Raji (cell line): ENCODE measurements around the gene RHEX.

ENCODE experiments used
- POLR2A ChIP-seq: IDR thresholded peaks from 2 replicates; pipeline ENCODE4 v1.6.1; 2011; ENCODE audit warnings: low read depth, low read length, control low read depth; ENCODE audit not compliant: insufficient read depth

RHEX gene

DNA sequence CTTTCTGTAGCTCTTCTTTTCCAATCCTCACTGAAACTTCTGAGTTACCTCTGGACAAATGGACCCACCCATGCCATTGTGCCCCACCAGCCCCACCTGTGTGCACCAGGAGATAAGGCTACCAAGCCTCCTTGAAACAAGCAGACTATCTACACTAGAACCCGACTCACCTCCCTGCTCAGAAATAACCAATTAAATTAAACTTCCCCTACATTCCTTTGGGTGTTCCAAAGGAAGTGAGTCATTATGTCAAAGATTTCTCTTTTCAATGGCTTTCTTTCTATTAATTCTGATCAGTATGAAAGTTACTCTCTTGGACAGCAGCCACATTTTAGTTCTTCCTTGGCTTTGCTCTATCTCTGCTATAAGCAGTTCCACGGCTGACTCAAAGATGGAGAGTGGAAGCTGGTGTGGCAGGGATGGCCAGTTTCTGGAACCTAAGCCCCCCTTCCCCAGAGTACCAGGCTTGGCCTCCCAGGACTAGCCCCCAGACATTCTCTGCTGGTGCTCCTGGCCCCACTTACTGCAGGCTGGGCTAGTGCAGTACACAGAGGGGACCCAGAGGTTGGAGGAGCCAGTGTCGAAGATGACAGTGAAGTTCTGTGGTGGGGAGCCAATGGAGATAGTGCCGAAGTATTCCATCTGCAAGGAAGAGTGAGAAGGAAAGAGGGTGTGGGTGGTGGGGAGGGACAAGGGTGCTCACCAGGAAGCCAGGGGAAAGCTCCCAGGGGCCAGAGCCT is 31.2 kb upstream of the RHEX start:
- TF ChIP-seq POLR2A: no peak

DNA sequence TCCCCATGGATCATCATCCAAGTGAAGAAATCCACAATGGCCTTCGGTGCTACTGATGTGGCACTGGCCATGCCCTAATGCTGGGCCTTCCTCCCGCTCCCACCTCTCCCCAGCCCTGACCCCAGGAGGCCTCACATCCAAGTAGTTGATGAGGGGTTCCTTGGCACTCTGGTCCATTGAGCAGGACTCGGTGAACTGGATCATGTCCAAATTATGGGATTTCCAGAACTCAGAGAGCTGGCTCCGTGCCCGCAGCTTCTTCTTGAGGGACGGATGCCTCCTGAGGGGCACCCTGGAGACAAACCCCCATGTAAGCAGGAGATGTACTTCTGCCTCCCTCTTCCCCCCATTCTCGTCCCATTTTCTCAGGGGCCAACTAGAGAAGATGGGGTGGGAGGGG is 30.2 kb upstream of the RHEX start:
- no peak for TF ChIP-seq POLR2A

DNA sequence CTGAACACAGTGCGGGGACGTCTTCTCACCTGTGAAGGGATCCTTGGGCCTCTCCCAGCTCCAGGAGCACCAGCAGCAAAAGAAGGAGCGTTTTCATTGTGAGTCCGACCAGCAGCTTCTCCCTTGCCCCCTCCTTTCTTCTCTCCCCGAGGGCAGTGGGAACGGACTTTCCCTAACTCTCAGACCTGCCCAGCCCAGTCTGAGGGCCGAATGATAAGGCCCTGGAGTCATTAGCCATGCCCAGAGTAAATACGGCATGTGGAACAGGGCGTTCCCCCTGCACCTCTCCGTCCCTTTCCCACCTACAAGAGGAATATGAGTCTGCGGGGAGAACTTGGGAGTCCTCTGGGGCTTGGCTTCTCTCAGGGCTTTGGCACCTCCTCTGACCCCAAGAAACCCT is 29.3 kb upstream of the RHEX start, which contains the start of gene CTSE:
Gene CTSE, minus strand, starts transcription at position 201 of the 400 bp plus-strand sequence. Its CDS starts 104 bp downstream, at position 97.
- TF ChIP-seq POLR2A: no peak

GRCh38 chr1:206025283-206025820 is 27.6 kb upstream of the RHEX start:
- TF ChIP-seq POLR2A: no peak

GRCh38 chr1:206029484-206029883 is 23.5 kb upstream of the RHEX start:
- TF ChIP-seq POLR2A: no peak

- TF ChIP-seq POLR2A: no peak
Measured at GRCh38 chr1:206030191-206030590, 22.8 kb upstream of the RHEX start.

GRCh38 chr1:206030714-206031113 is 22.3 kb upstream of the RHEX start:
- TF ChIP-seq POLR2A: no peak

- TF ChIP-seq POLR2A: no peak
Measured at GRCh38 chr1:206032380-206033140, 20.4 kb upstream of the RHEX start.

DNA sequence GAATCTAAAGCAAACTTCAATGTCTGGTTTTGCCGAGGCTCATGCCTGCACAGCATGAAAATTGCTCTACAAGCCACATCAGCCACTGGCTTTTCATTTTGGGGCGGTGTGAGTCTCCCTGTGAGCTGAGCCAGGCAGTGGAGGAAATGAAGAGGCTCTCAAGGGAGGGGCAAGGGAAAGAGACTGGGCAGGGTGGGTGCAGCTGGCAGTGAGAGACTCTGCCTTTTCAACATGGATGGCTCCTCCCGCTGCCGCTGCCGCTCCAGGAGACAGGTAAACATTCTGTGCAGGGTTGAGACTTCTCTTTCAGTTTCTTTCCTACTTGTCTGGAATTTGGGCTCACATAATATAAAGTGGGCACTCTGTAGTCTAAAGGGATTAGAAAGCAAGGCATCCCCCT is 17.9 kb upstream of the RHEX start:
- TF ChIP-seq POLR2A: peak; percentile 39

- peak; percentile 7; the same call in 1 of the 2 replicates for TF ChIP-seq POLR2A
Measured at GRCh38 chr1:206036663-206037455, 16.1 kb upstream of the RHEX start.

DNA sequence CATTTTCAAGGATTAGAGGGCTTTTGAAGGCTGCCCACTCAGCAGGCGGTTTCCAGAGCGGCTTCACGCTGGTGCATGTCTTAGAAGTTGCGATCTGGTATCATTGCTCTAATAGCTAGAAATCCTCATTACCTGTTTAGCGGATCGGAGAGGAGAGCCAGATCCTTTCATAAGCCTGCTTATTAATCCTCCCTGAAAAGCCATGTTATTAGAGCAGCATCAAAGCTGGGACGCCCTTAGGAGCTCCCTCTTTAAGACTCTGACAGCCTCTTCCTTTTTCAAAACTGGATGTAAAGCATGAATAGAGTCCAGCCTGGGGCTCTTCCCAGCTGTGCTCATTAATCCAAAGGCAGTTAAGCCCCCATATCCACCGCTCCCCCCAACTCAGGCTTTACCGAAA is 15.4 kb upstream of the RHEX start:
- no peak for TF ChIP-seq POLR2A

DNA sequence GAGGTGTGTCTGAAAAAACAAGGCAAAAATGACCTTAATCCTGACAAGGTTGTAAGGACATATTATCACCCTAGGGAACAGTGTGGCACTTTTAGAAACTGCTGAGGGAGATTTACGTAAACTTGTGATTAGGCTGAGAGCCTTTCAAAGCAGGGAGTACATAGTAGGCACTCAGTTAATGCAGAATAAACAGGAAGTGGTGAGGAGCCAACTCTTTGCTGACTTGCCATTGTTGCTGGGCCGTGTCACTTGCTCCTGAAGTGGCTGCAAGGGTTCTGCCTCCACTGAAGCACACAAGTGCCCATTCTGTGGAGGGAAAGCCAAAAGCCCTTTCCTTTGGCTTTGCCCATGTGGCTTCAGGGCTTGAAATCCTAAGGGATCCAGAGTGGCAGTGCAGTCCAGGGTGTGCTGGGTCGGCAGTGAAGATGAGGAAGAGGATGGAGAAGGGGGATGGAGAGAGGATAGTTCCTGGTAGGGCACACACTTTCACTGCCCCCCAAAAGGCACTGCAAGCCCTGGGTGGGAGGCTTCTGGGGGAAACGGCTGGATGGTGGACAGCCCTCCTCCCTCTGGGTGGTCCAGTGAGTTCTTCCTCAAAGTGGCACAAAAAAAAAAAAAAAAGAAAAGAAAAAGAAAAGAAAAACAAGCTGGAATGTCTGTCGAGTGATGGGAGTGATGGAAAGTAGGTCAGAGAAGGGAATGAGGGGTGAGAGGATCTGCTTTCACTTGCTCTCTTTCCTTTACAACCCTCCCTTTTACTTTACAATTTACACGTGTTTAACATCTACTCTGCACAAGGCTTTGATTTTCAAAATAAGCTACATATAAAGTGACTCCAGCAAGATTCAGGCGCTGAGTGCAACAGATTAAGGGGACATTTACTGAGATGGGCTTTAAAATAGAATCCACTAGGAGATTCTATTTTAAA is 13.7 kb upstream of the RHEX start:
- TF ChIP-seq POLR2A: peak; percentile 45; the same call in 1 of the 2 replicates

- TF ChIP-seq POLR2A: no peak
Measured at GRCh38 chr1:206040328-206040727, 12.6 kb upstream of the RHEX start.

DNA sequence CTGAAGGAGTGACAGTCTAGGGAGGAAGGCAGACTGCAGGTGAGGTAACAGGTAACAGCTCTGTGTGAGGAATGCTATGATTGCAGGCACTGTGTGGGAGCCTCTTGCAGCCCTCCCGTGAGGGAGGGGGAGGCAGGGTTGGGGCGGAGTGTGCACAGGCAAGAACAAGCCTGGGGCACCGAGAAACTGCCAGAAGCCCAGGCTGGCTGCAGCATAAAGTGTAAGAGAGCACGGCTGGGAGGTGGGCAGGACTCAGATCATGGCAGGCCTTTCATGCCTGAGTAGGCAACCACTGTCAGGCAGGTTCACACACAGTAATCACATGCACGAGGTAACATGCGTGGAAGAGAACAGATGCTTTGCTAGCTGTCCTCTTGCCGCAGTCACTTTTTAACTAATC is 11.3 kb upstream of the RHEX start:
- TF ChIP-seq POLR2A: 0 out of 2 replicates have a peak, but pooled peaks have one; percentile 25
